Measurements from ENCODE around the gene CCNL2.
"Not testable (repeated sequence)": the region's sequence is repeated elsewhere in the genome, so short reads cannot be mapped to it uniquely, and the experiment has no call there.

CCNL2 gene

GRCh38 chr1:1432274-1432950 lies 33.3 kb upstream of the CCNL2 start:
- no peak for FAIRE-seq

- FAIRE-seq, result no peak
Measured at GRCh38 chr1:1431845-1432273, 32.7 kb upstream of the CCNL2 start.

DNA sequence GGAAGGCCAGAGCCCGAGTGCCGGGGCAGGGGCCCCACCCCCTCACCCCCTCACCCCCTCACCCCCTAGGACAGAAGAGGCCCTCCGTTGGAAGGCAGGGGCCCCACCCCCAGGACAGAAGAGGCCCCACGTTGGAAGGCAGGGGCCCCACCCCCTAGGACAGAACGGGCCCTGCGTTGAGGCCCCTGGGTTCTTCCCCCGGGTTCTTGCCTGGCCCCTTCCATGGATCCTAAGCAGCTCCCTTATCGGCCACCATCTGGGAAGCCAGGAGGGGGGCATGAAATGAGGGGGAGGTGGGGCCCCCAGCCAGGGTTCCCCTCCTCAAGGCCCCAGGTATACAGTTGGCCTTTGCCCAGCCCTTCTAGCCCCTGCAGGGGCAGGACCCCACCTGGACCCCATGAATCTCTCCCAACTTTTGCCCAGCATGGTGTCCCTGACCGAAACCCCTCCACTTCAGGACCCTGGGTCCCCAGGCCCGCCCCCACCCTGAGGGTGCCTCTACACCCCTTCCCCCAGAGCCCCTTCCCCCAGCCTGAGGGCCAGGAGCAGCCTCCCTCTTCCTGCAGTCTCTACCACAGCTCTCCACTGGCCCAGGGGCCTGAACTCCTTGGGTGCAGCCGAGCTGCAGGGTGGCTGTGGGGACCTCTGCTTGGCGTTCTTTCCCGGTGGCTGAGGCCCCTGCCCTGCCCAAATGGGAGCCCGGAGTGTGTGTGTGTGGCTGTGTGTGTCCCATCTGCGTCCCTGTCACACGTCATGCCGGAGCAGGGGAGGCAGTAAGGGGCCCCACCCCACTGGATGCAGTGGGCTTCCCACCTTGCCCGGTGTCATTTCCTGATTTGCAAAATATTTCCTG lies 32.1 kb upstream of the CCNL2 start:
- no peak for FAIRE-seq

- FAIRE-seq, result no peak
Measured at GRCh38 chr1:1430114-1430982, 31.2 kb upstream of the CCNL2 start.

- no peak for FAIRE-seq
Measured at GRCh38 chr1:1429671-1430073, 30.5 kb upstream of the CCNL2 start.

DNA sequence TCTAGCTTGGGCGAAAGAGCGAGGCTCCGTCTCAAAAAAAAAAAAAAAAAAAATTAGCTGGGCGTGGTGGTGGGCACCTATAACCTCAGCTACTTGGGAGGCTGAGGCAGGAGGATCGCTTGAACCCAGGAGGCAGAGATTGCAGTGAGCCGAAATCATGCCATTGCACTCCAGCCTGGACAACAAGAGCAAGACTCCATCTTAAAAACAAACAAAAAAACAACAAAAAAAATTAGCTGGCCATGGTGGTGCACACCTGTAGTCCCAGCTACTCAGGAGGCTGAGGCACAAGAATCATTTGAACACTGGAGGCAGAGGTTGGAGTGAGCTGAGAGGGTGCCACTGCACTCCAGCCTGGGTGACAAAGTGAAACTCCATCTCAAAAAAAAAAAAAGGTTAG lies 29.8 kb upstream of the CCNL2 start:
- not testable (repeated sequence) for FAIRE-seq

DNA sequence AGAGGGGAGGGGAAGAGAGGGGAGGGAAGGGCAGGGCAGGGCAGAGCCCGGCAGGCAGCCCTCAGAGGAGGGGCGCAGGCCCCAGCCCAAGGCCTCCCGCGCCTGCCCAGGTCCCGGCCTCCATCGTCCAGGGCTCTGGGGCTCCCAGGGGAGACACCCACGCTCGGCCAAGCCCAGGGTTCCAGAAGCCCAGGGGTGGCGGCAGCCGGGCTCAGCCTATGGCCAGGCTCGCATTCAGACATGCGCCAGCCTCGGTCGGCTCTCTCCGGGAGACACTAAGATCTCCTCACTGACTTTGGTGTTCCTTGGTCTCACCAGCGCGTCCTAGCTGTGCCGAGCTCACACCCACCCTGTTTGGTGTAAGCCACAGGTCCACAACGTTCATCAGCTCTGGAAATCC lies 29.0 kb upstream of the CCNL2 start:
- FAIRE-seq, result no peak

- FAIRE-seq, result no peak
Measured at GRCh38 chr1:1427820-1428148, 28.6 kb upstream of the CCNL2 start.

DNA sequence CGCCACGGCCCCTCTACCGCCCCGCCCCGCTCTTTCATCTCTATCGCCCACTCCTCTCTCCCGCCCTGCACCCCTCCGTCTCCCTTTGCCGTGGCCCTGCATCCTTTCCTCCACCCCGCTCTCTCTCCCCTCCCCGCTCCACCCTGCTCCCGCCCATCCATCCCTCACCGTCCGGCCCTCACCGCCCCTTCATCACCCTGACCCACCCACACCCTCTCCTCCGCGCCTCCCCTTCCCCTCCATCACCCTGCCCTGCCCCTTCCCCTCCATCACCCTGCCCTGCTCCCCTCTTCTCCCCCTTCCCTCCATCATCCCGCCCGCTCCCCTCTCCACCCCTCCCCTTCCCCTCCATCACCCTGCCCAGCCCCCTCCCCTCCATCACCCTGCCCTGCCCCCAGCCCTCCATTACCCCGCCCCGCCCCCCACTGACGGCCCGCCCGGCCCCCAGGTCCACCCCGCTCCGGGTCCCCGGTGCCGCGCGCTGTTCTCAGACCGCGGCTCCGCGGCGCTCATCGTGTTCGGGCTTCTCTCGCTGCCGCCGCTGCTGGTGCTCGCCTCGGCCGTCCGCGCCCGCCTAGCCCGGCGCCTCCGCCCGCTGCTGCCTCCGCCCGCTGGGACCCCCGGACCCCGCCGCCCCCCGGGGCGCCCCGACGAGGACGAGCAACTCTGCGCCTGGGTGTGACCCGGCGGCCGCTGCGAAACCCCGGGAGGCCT lies 28.1 kb upstream of the CCNL2 start:
- no peak for FAIRE-seq

- FAIRE-seq, result no peak
Measured at GRCh38 chr1:1426496-1427105, 27.5 kb upstream of the CCNL2 start.

DNA sequence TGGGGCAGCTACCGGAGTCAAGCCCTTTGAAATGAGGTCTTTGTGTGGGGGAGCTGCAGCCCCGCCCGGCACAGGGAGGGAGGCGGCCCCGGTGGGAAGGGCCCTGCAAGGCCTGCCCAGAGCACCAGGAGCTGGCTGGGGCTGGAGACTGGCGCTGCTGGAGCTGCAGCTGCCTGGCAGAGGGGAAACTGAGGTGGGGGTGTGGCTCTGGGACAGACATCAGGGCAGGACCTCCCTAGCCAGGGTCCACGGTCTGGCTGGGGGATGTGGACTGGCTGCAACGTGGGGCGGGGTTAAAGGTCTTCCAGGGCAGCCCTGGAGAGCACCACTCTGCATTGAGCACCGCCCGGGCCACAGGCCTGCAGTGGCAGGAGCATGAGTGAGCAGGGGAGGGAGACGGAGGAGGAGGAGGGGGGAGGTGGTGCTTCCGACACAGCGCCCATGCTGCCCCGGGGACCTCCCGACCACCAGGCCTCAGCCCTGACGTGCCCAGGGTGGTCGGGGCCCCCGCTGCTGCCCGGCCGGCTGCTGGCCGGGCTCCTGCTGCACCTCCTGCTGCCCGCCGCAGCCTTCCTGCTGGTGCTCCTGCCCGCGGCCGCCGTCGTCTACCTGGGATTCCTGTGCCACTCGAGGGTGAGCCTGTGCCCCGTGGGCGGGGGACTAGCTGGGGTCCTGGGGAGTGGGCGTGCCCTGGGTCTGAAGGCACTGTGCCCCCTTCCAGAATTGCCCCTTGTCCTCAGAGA lies 26.8 kb upstream of the CCNL2 start:
- FAIRE-seq, result no peak

DNA sequence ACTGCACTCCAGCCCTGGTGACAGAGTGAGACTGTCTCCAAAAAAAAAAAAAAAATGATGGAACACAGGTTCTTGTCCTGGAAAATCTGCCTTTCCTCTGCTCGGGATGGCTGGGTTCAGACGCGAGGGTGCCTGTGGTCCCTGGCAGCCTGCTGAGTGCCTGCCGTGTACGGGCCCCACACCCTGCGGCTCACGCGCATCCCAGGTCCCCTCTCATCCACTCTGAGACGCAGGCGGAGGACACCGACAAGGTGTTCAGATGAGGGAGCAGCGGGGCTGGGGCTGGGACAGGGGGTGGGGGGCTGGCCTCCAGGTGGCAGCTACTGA lies 26.3 kb upstream of the CCNL2 start:
- FAIRE-seq, result no peak

DNA sequence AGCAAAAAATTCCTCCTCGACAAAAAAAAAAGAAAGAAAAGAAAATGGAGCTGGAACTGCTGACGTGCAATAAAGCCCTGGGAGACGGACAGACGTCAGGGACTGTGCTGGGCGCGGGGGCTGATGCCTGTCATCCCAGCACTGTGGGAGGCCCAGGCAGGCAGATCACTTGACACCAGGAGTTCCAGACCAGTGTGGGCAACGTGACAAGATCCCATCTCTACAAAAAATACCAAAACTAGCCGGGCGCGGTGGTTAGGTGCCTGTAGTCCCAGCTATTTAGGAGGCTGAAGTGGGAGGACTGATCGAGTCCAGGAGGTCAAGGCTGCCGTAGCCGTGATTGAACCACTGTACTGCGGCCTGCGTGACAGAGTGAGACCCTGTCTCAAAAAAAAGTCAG lies 25.6 kb upstream of the CCNL2 start:
- no peak for FAIRE-seq

DNA sequence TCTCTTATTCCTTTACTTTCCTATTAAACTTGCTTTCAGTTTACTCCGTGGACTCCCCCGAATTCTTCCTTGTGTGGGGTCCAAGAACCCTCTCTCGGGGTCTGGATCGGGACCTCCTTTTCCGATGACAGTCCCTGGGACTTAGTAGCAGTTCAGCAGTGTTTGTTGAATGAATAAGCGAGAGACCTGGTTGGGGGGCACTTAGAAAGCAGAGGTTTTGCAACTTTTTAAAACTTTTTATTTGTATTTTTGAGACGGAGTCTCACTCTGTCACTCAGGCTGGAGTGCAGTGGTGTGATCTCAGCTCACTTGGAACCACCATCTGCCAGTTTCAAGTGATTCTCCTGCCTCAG lies 24.1 kb upstream of the CCNL2 start:
- no peak for FAIRE-seq

GRCh38 chr1:1422465-1423244 lies 23.5 kb upstream of the CCNL2 start:
- no peak for FAIRE-seq

DNA sequence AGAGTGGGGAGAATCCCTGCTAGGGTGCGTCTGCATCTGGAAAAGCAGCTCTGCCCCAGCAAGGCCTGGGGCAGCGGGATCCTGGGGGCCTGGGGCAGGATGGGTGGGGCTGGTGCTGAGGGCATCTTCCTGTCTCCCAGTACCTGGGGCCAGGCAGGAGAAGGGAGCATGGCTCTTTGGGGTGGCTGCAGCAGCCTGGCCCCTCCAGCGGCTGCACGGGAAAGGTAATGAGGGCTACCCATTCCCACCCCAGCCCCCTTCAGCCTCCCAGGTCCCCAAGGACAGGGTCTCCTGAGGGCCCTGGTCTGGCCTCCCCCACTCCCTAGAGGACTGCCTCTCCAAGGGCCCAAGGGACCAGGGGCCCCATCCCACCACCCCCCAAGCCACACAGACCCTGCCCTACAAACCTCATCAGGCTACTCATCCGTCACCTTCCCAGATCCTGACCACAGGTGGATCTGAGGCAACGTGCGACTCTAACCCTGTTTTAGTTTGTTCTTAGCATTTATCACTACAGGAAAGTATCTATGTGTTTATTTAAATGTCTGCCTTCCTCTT lies 22.9 kb upstream of the CCNL2 start:
- FAIRE-seq, result no peak

GRCh38 chr1:1421147-1421906 lies 22.2 kb upstream of the CCNL2 start, which contains the start of gene ANKRD65:
TSS of gene ANKRD65 (minus strand) at chr1:1421276. CDS start at chr1:1421005, 271 bp downstream.
- FAIRE-seq, result no peak

- FAIRE-seq, result no peak
Measured at GRCh38 chr1:1420654-1421141, 21.6 kb upstream of the CCNL2 start.

- no peak for FAIRE-seq
Measured at GRCh38 chr1:1419813-1420653, 20.9 kb upstream of the CCNL2 start.

Data from TTC549 (cell line).